DND-41 (cell line): ENCODE results near the gene ZNF217.

ENCODE experiments used
- EZH2 ChIP-seq: IDR thresholded peaks from 3 replicates; pipeline ENCODE4 v1.6.1; 2012; ENCODE audit warnings: borderline replicate concordance, low read depth, mild to moderate bottlenecking, moderate library complexity, low read length, inconsistent platforms; ENCODE audit not compliant: severe bottlenecking
- TF ChIP-seq, protein P1 (sequence below): IDR thresholded peaks from 2 replicates; pipeline ENCODE4 v1.5.1; 2012; ENCODE audit warnings: borderline replicate concordance, low read length, moderate library complexity, mild to moderate bottlenecking; ENCODE audit not compliant: poor library complexity, severe bottlenecking; ENCODE audit errors: extremely low read depth

DNA sequence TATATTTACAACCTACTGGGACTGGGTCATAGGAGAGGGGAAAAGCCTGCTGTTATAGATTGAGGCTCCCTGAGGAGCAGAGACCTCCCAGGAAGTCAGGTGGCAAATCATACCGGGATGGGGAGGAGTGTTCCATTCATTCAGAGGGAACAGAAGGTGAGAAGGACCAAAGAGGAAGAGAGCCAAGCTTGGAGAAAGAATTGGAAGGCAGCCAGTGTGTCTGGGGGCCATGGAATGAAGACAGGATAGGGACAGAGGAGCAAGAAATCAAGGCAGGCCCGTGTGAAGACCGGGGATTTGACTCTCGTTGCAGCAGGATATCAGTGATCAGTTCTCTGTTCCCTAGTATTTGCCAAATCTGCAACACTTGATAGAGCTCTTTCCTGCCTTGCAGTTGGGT, 5.7 kb upstream of the ZNF217 start:
- no peak for TF ChIP-seq EZH2
- TF ChIP-seq, protein P1, sequence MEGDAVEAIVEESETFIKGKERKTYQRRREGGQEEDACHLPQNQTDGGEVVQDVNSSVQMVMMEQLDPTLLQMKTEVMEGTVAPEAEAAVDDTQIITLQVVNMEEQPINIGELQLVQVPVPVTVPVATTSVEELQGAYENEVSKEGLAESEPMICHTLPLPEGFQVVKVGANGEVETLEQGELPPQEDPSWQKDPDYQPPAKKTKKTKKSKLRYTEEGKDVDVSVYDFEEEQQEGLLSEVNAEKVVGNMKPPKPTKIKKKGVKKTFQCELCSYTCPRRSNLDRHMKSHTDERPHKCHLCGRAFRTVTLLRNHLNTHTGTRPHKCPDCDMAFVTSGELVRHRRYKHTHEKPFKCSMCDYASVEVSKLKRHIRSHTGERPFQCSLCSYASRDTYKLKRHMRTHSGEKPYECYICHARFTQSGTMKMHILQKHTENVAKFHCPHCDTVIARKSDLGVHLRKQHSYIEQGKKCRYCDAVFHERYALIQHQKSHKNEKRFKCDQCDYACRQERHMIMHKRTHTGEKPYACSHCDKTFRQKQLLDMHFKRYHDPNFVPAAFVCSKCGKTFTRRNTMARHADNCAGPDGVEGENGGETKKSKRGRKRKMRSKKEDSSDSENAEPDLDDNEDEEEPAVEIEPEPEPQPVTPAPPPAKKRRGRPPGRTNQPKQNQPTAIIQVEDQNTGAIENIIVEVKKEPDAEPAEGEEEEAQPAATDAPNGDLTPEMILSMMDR, result no peak
